ENCODE data around the gene ASH1L. TPM values are rescaled to one million over a fixed set of nuclear protein-coding genes. Genes with fewer than 3 reads are reported as not detected.

ASH1L gene
- total RNA-seq, 4 donors from 2014 or later, result 63.3 to 75.6 (median 67.7) TPM

DNA sequence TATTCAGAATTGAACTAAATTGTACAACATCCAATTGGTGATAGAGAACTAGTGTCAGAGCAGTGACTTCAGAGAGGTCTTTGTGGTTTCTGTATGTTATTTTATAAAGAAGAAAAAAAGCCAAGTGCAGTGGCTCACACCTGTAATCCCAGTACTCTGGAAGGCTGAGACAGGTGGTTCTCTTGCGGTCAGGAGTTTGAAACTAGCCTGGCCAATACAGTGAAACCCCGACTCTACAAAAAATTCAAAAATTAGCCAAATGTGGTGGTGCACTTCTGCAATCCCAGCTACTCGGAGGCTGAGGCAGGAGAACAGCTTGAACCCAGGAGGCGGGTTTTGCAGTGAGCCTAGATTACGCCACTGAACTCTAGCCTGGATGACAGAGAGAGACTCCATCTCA, 90.7 kb downstream of the ASH1L start:
- Histone ChIP-seq H3K27me3 (no peaks in the 10 kb centered on the region), H3K9me3 (peaks cover 0 to 7% (median 3%) of the 10 kb centered on the region in 4 donors), H3K4me1 (peaks cover 16 to 29% (median 20%) of the 10 kb centered on the region in 4 donors), H3K4me3 (no peak overlapping the region), H3K27ac (replicated peaks in 1 of 4) (no peak overlapping the region), H3K36me3 (peaks cover 0 to 7% (median 3%) of the 10 kb centered on the region in 4 donors)
- DNase-seq (ENCODE audit: extremely low spot score), result no peak
- intact Hi-C loops (cut with DNase I), result no loop called here
- WGBS, result 100% methylated on average over 5 of the region's 5 CpGs
- no peak for TF ChIP-seq POLR2AphosphoS5 (IDR thresholded peaks at IDR 0.05)
- TF ChIP-seq POLR2A (IDR thresholded peaks at IDR 0.05; ENCODE audit: low read depth), result no peak
- TF ChIP-seq EP300 (IDR thresholded peaks at IDR 0.05), result no peak
- TF ChIP-seq, protein P1, sequence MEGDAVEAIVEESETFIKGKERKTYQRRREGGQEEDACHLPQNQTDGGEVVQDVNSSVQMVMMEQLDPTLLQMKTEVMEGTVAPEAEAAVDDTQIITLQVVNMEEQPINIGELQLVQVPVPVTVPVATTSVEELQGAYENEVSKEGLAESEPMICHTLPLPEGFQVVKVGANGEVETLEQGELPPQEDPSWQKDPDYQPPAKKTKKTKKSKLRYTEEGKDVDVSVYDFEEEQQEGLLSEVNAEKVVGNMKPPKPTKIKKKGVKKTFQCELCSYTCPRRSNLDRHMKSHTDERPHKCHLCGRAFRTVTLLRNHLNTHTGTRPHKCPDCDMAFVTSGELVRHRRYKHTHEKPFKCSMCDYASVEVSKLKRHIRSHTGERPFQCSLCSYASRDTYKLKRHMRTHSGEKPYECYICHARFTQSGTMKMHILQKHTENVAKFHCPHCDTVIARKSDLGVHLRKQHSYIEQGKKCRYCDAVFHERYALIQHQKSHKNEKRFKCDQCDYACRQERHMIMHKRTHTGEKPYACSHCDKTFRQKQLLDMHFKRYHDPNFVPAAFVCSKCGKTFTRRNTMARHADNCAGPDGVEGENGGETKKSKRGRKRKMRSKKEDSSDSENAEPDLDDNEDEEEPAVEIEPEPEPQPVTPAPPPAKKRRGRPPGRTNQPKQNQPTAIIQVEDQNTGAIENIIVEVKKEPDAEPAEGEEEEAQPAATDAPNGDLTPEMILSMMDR (IDR thresholded peaks at IDR 0.05), result no peak

DNA sequence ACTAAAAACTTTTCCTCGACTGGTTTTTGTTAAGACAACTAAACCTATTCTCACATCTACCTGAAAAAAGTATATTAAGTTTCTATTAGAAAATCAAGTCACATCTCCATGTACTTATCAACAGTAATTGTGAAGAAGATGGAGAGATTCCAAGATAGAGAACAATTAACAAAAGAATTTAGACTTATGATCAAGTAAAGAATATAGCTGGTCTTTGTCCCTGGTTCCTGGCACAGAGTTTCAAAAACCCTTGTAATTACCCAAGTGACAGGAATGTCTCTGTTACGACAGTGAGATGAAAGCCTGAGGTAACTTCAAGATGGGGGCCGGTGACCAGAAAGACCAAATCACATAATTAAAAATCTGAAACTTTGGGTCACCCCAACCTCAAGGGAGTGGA, 91.6 kb downstream of the ASH1L start:
- Histone ChIP-seq H3K4me1 (peaks cover 19 to 37% (median 28%) of the 10 kb centered on the region in 4 donors), H3K4me3 (no peak overlapping the region), H3K27me3 (no peaks in the 10 kb centered on the region), H3K9me3 (peaks cover 0 to 7% (median 3%) of the 10 kb centered on the region in 4 donors), H3K27ac (replicated peaks in 1 of 4) (no peak overlapping the region), H3K36me3 (peaks cover 0 to 7% (median 3%) of the 10 kb centered on the region in 4 donors)
- TF ChIP-seq POLR2AphosphoS5 (IDR thresholded peaks at IDR 0.05) (no peak), EP300 (IDR thresholded peaks at IDR 0.05) (no peak), POLR2A (IDR thresholded peaks at IDR 0.05; ENCODE audit: low read depth) (no peak)
- TF ChIP-seq, protein P1 (IDR thresholded peaks at IDR 0.05), result no peak
- no peak for DNase-seq (ENCODE audit: extremely low spot score)
- WGBS, result 92% methylated on average over 3 of the region's 3 CpGs
- intact Hi-C loops (cut with DNase I), result no loop called here

- Histone ChIP-seq H3K27me3 (no peaks in the 10 kb centered on the region), H3K4me1 (peaks cover 13 to 30% (median 20%) of the 10 kb centered on the region in 4 donors), H3K36me3 (peaks cover 0 to 11% (median 6%) of the 10 kb centered on the region in 4 donors), H3K4me3 (no peak overlapping the region), H3K27ac (replicated peaks in 1 of 4) (no peak overlapping the region), H3K9me3 (peaks cover 0 to 7% (median 3%) of the 10 kb centered on the region in 4 donors)
- TF ChIP-seq POLR2A (IDR thresholded peaks at IDR 0.05; ENCODE audit: low read depth), result no peak
- TF ChIP-seq POLR2AphosphoS5 (IDR thresholded peaks at IDR 0.05), result no peak
- TF ChIP-seq, protein P1 (IDR thresholded peaks at IDR 0.05), result no peak
- TF ChIP-seq EP300 (IDR thresholded peaks at IDR 0.05), result no peak
- intact Hi-C loops (cut with DNase I), result no loop called here
- DNase-seq (ENCODE audit: extremely low spot score), result no peak
These were observed 95.6 kb downstream of the ASH1L start for GRCh38 chr1:155466996-155467395.

GRCh38 chr1:155466617-155466972, 96.0 kb downstream of the ASH1L start:
- Histone ChIP-seq H3K4me1 (peaks cover 13 to 30% (median 20%) of the 10 kb centered on the region in 4 donors), H3K27me3 (no peaks in the 10 kb centered on the region), H3K4me3 (no peak overlapping the region), H3K27ac (replicated peaks in 1 of 4) (no peak overlapping the region), H3K9me3 (peaks cover 0 to 6% (median 3%) of the 10 kb centered on the region in 4 donors), H3K36me3 (peaks cover 0 to 10% (median 6%) of the 10 kb centered on the region in 4 donors)
- no peak for TF ChIP-seq POLR2A (IDR thresholded peaks at IDR 0.05; ENCODE audit: low read depth)
- no peak for TF ChIP-seq EP300 (IDR thresholded peaks at IDR 0.05)
- no peak for TF ChIP-seq POLR2AphosphoS5 (IDR thresholded peaks at IDR 0.05)
- TF ChIP-seq, protein P1 (IDR thresholded peaks at IDR 0.05), result no peak
- WGBS, result 93% methylated on average over 1 of the region's 1 CpG
- DNase-seq (ENCODE audit: extremely low spot score), result no peak
- intact Hi-C loops (cut with DNase I), result no loop called here
